GM12878 (cell line): ENCODE measurements around the gene PAX5. TPM values are rescaled to one million over a fixed set of nuclear protein-coding genes. Genes with fewer than 3 reads are reported as not detected.

Experiments used
- ATAC-seq: fragments of 200-7000 bp; cut with Tn5 transposase; 3 replicates; pipeline ENCODE4 v1.9.1; 2020; ENCODE audit warnings: mild to moderate bottlenecking, moderate library complexity
- BruUV-seq: library from RNA; stranded (reverse); fragments of 400-500 nt; replicated peaks from 2 replicates; lab custom pipeline; 2021; lab: Mats Ljungman, UMichigan
- CTCF ChIA-PET: fragments of 300-600 bp; sonication (Branson Sonifier 250); formaldehyde crosslinking; extraction: SDS; loops from one replicate; lab custom pipeline; 2021; ENCODE audit warnings: inconsistent platforms; lab: Yijun Ruan, JAX
- POLR2A ChIA-PET: fragments of 350-600 bp; formaldehyde crosslinking; extraction: SDS; loops from one replicate; lab custom pipeline; 2021; ENCODE audit warnings: inconsistent platforms; lab: Charles Lee
- RAD21 ChIA-PET: fragments of 300-600 bp; sonication (Branson Sonifier 250); formaldehyde crosslinking; loops from one replicate; lab custom pipeline; 2023; ENCODE audit warnings: antibody characterized with exemption; ENCODE audit not compliant: unreplicated experiment; lab: Charles Lee
- SMC1A ChIA-PET: fragments of 300-600 bp; sonication (Branson Sonifier 250); formaldehyde crosslinking; loops from one replicate; lab custom pipeline; 2023; ENCODE audit not compliant: unreplicated experiment, uncharacterized antibody; lab: Charles Lee
- DNase-seq: peaks from one replicate; pipeline ENCODE4 v3.0.0-alpha.2; 2011; ENCODE audit warnings: low read depth, low spot score
- FAIRE-seq: peaks from 3 replicates; lab custom pipeline; 2011; peaks lifted over from hg19 to GRCh38; lab: Jason Lieb, UNC
- H2AFZ ChIP-seq: 2 replicates; pipeline ENCODE4 v1.6.0; 2011; ENCODE audit warnings: low read depth, low read length, control low read depth; ENCODE audit not compliant: control insufficient read depth
- H3K27ac ChIP-seq: 2 replicates; pipeline ENCODE4 v1.5.1; 2011; ENCODE audit warnings: control low read depth; ENCODE audit not compliant: control insufficient read depth, insufficient read depth
- H3K27me3 ChIP-seq, 2 experiments: replicated peaks in 1 of 2; 2 replicates each; pipeline versions ENCODE4 v1.6.0 to v1.6.1; 2011; ENCODE audit warnings: low read length in 1 of 2; ENCODE audit not compliant: control insufficient read depth in 2 of 2, insufficient read depth in 2 of 2
- H3K36me3 ChIP-seq, 2 experiments: 2 replicates each; pipeline ENCODE4 v1.5.1; 2011; ENCODE audit warnings: low read length in 1 of 2; ENCODE audit not compliant: control insufficient read depth in 2 of 2, insufficient read depth in 2 of 2
- H3K4me1 ChIP-seq: 2 replicates; pipeline ENCODE4 v1.6.1; 2011; ENCODE audit warnings: mild to moderate bottlenecking, low read length, moderate library complexity, mixed read lengths; ENCODE audit not compliant: control insufficient read depth, insufficient read depth
- H3K4me2 ChIP-seq: 2 replicates; pipeline ENCODE4 v1.6.0; 2011; ENCODE audit warnings: control low read depth; ENCODE audit not compliant: control insufficient read depth, insufficient read depth
- H3K4me3 ChIP-seq: fragments of 200-600 bp; sonication (generic); 2 replicates; pipeline ENCODE4 v1.5.1; 2016
- H3K79me2 ChIP-seq: 2 replicates; pipeline ENCODE4 v1.6.0; 2011; ENCODE audit warnings: low read length; ENCODE audit not compliant: control insufficient read depth, insufficient read depth
- H3K9ac ChIP-seq: 2 replicates; pipeline ENCODE4 v1.8.0; 2011; ENCODE audit warnings: low read length, control low read depth, mixed read lengths; ENCODE audit not compliant: control insufficient read depth, insufficient read depth
- H3K9me3 ChIP-seq: replicated peaks from 3 replicates; pipeline ENCODE4 v1.5.1; 2011; ENCODE audit warnings: mild to moderate bottlenecking, low read length; ENCODE audit not compliant: control insufficient read depth, insufficient read depth
- H4K20me1 ChIP-seq: 2 replicates; pipeline ENCODE4 v1.6.0; 2011; ENCODE audit not compliant: control insufficient read depth, insufficient read depth
- ATF2 ChIP-seq: IDR thresholded peaks from 2 replicates; pipeline ENCODE4 v1.6.1; 2012; ENCODE audit warnings: low read length, inconsistent platforms
- BMI1 ChIP-seq: fragments of 450-650 bp; IDR thresholded peaks from 2 replicates; pipeline ENCODE4 v1.6.1; 2016; ENCODE audit warnings: mild to moderate bottlenecking, moderate library complexity, borderline replicate concordance
- DPF2 ChIP-seq: fragments of 450-650 bp; IDR thresholded peaks from 2 replicates; pipeline ENCODE4 v1.6.1; 2017; ENCODE audit warnings: mild to moderate bottlenecking
- IKZF1 ChIP-seq: fragments of 450-650 bp; conservative IDR thresholded peaks from 2 replicates; pipeline ENCODE4 v1.6.1; 2017; ENCODE audit warnings: antibody characterized with exemption, mild to moderate bottlenecking
- NRF1 ChIP-seq: conservative IDR thresholded peaks from 2 replicates; pipeline ENCODE4 v1.6.1; 2011; ENCODE audit warnings: mild to moderate bottlenecking, low read depth, low read length, improper control_type of control experiment
- RAD51 ChIP-seq: fragments of 450-650 bp; IDR thresholded peaks from 2 replicates; pipeline ENCODE4 v1.6.1; 2016; ENCODE audit warnings: moderate library complexity, mild to moderate bottlenecking, inconsistent platforms
- TARDBP ChIP-seq: IDR thresholded peaks from 2 replicates; pipeline ENCODE4 v1.6.1; 2016; ENCODE audit warnings: borderline replicate concordance
- WGBS: methylation state at CpG from one replicate; pipeline ENCODE4 v1.1.6; 2016; ENCODE audit warnings: low lambda C conversion rate; ENCODE audit not compliant: insufficient replicate concordance, insufficient coverage; ENCODE audit errors: missing lambda C conversion rate; 5-methylcytosine and 5-hydroxymethylcytosine counted together
- in situ Hi-C: fragments of 300-500 bp; cut with MboI; formaldehyde crosslinking; loops from 9 replicates; pipeline ENCODE4 v1.14.3; 2018; ENCODE audit warnings: mixed read lengths
- intact Hi-C: fragments of 100-400 bp; cut with micrococcal nuclease; formaldehyde crosslinking; loops from one replicate; pipeline ENCODE4 v1.14.2; 2022; ENCODE audit not compliant: unreplicated experiment
- polyA plus RNA-seq, 11 experiments: library from polyadenylated mRNA; depleted of rRNA in 4 of 11; unstranded in 6 of 11; stranded (reverse) in 5 of 11; fragments of >200 nt; fragmentation: Nextera tagmentation in 4 of 11; fragmentation: Illumina TruSeq in 1 of 11; extraction: Ambion mirVana in 4 of 11; extraction: Trizol in 1 of 11; gene quantifications; 1 replicate in 1 of 11; 2 replicates in 10 of 11; pipeline versions ENCODE4 v1.2.1 to v1.2.3, GENCODE V29; 2011 to 2016; ENCODE audit warnings: inconsistent platforms in 2 of 11, missing spikeins in 2 of 11, low read depth in 1 of 11
- total RNA-seq, 4 experiments: library from RNA; depleted of rRNA in 3 of 4; stranded (reverse); fragments of >200 nt in 3 of 4; fragmentation: Illumina TruSeq in 1 of 4; extraction: Trizol in 1 of 4; gene quantifications; 2 replicates each; pipeline versions ENCODE4 v1.2.1 to v1.2.3, GENCODE V29; 2013 to 2021

Gene PAX5
- total and polyA plus RNA-seq, 10 of the 15 experiments (the other 5 are each of a cell fraction or from before 2014, with no cell fraction given), result 2.2 to 123 (median 31.9) TPM

- no peaks in the 10 kb centered on the region for H4K20me1 ChIP-seq
- ChIA-PET SMC1A (no interaction called here), RAD21 (no interaction called here), POLR2A (interaction anchor here (0.6 kb wide), 1 partner anchor 48 kb away, joined by 3 read pairs; no protein-coding TSS in a partner anchor), CTCF (no interaction called here)
- no peaks in the 10 kb centered on the region for H3K9me3 ChIP-seq
- H3K4me2 ChIP-seq, result no peak overlapping the region
- H3K4me1 ChIP-seq, result peaks cover 8% of the 10 kb centered on the region
- H2AFZ ChIP-seq, result no peak overlapping the region
- 99% methylated on average over 8 of the region's 8 CpGs for WGBS
- no TSS peak for BruUV-seq
- no peaks in the 10 kb centered on the region for H3K36me3 ChIP-seq
- no peak overlapping the region for H3K9ac ChIP-seq
- no peak overlapping the region for H3K27ac ChIP-seq
- H3K27me3 ChIP-seq, result no peaks in the 10 kb centered on the region
- in situ Hi-C loops (no loop called here), intact Hi-C loops (no loop called here)
- DNase-seq, result no peak
- H3K79me2 ChIP-seq, result peaks cover 24% of the 10 kb centered on the region
- TF ChIP-seq BMI1 (no peak), NRF1 (no peak), IKZF1 (no peak), ATF2 (no peak), DPF2 (no peak), TARDBP (no peak), RAD51 (no peak)
- H3K4me3 ChIP-seq, result no peak overlapping the region
- ATAC-seq, result no peak
- no peak for FAIRE-seq
Measured at GRCh38 chr9:37040508-37041127, 6.5 kb upstream of the PAX5 start.
